Bronchial epithelial cell (primary cell): ENCODE results near the gene STRBP. TPM values are rescaled to one million over a fixed set of nuclear protein-coding genes. Genes with fewer than 3 reads are reported as not detected.

Source experiments
- DNase-seq: peaks from one replicate; pipeline ENCODE4 v3.0.0-alpha.2; 2010; ENCODE audit warnings: low read depth
- FAIRE-seq: peaks from 2 replicates; lab custom pipeline; 2011; peaks lifted over from hg19 to GRCh38; lab: Jason Lieb, UNC
- H3K27me3 ChIP-seq: 2 replicates; pipeline ENCODE4 v1.5.1; 2011; ENCODE audit warnings: low read length; ENCODE audit not compliant: control insufficient read depth, insufficient read depth
- H3K36me3 ChIP-seq: 2 replicates; pipeline ENCODE4 v1.5.1; 2011; ENCODE audit warnings: low read length; ENCODE audit not compliant: control insufficient read depth, insufficient read depth
- H3K4me3 ChIP-seq: 2 replicates; pipeline ENCODE4 v1.5.1; 2011; ENCODE audit warnings: mild to moderate bottlenecking, low read depth, low read length, control low read depth
- total RNA-seq: library from RNA; depleted of rRNA; stranded (reverse); fragments of >200 nt; gene quantifications from 2 replicates; pipeline ENCODE4 v1.2.1, GENCODE V29; 2014
- TF ChIP-seq, protein P1 (sequence below): IDR thresholded peaks from 2 replicates; pipeline ENCODE4 v1.5.1; 2011; ENCODE audit warnings: mild to moderate bottlenecking, moderate library complexity, low read length, control low read depth, inconsistent platforms; ENCODE audit not compliant: insufficient read depth, severe bottlenecking

STRBP gene
- total RNA-seq, 1 donor from 2014 or later: 15.0 TPM

DNA sequence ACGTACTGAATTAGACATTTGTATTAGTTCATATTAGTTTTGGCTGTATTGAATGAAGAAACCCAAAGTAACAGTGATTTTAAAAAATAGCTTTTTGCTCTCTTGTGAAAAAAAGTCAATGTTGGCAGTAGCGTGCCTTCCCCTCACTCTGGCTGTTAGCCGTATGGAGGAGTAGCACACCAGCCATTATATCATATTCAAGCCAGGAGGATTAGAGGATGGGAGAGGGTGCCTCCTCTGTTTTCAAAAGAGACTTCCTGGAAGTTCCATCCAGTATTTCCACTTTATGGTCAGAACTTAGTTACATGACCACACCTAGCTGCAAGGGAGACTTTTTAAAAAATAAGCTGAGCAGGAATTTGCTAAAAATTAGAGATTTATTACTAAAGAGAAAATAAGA, 193.8 kb downstream of the STRBP start:
- TF ChIP-seq, protein P1, sequence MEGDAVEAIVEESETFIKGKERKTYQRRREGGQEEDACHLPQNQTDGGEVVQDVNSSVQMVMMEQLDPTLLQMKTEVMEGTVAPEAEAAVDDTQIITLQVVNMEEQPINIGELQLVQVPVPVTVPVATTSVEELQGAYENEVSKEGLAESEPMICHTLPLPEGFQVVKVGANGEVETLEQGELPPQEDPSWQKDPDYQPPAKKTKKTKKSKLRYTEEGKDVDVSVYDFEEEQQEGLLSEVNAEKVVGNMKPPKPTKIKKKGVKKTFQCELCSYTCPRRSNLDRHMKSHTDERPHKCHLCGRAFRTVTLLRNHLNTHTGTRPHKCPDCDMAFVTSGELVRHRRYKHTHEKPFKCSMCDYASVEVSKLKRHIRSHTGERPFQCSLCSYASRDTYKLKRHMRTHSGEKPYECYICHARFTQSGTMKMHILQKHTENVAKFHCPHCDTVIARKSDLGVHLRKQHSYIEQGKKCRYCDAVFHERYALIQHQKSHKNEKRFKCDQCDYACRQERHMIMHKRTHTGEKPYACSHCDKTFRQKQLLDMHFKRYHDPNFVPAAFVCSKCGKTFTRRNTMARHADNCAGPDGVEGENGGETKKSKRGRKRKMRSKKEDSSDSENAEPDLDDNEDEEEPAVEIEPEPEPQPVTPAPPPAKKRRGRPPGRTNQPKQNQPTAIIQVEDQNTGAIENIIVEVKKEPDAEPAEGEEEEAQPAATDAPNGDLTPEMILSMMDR: no peak
- Histone ChIP-seq H3K4me3 (no peak overlapping the region), H3K36me3 (peaks cover 11% of the 10 kb centered on the region), H3K27me3 (no peaks in the 10 kb centered on the region)
- DNase-seq (no peak), FAIRE-seq (no peak)

GRCh38 chr9:123073991-123074422, 194.4 kb downstream of the STRBP start:
- no peak for FAIRE-seq
- peaks cover 9% of the 10 kb centered on the region for H3K36me3 ChIP-seq
- DNase-seq: no peak
- TF ChIP-seq, protein P1: no peak
- no peak overlapping the region for H3K4me3 ChIP-seq
- H3K27me3 ChIP-seq: no peaks in the 10 kb centered on the region

GRCh38 chr9:123073441-123073840, 194.9 kb downstream of the STRBP start:
- TF ChIP-seq, protein P1: no peak
- no peak for FAIRE-seq

DNA sequence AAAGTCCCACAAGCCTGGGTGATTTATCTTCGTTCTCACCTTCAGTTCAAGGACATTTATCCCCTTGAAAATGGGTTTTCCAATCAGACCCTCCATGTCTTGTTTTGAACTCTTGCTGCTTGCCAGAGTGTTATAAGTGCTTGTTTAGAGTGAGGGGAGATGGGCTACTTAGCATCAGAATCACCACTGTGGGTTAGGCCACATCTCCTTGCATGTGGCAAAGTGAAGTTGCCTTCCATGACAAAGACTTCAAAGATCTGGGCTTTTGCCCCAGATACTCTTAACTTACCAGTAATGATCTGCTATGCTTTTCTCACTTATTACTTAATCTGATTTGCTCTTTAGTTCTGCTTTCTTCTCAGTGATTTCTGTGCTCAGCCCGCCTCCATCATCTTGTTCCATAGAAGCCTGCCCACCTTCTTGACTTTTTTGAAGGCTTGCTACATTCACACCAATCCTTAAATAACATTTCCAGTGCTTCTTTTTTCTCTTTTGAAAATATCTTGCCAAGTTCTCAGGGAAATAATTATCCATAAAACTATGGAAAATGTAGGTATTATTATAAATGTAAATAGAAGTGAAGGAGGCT, 195.9 kb downstream of the STRBP start:
- Histone ChIP-seq H3K4me3 (no peak overlapping the region), H3K27me3 (no peaks in the 10 kb centered on the region), H3K36me3 (peaks cover 9% of the 10 kb centered on the region)
- DNase-seq (no peak), FAIRE-seq (no peak)
- TF ChIP-seq, protein P1: no peak

More at GRCh38 chr9:123073441-123073840, 194.9 kb downstream of the STRBP start:
- no peak for DNase-seq
- H3K4me3 ChIP-seq: no peak overlapping the region
- peaks cover 9% of the 10 kb centered on the region for H3K36me3 ChIP-seq
- no peaks in the 10 kb centered on the region for H3K27me3 ChIP-seq

Other genes with a start within 250 kb of the STRBP start
- 1.3 and 1.8 TPM in 2 replicates for gene GPR21, start 234.9 kb downstream of the STRBP start, total RNA-seq
- not detected in 2 replicates for gene CRB2, start 87.6 kb upstream of the STRBP start, total RNA-seq